Measurements from ENCODE around the gene C17orf113. TPM values are rescaled to one million over a fixed set of nuclear protein-coding genes. Genes with fewer than 3 reads are reported as not detected.
A peak's percentile ranks its signal among the peaks of the same experiment; 100 is the strongest.
"Not testable (repeated sequence)": the region's sequence is repeated elsewhere in the genome, so short reads cannot be mapped to it uniquely, and the experiment has no call there.

Gene C17orf113
- total RNA-seq, 1 donor from 2014 or later = 3.7 TPM

GRCh38 chr17:42016411-42016831 lies 34.0 kb downstream of the C17orf113 start:
- DNase-seq = no peak

GRCh38 chr17:42013740-42014139 lies 36.7 kb downstream of the C17orf113 start:
- not testable (repeated sequence) for DNase-seq

- not testable (repeated sequence) for DNase-seq
Measured at GRCh38 chr17:42012363-42012762, 38.0 kb downstream of the C17orf113 start.

GRCh38 chr17:42010898-42011516 lies 39.4 kb downstream of the C17orf113 start:
- DNase-seq = no peak

- not testable (repeated sequence) for DNase-seq
Measured at GRCh38 chr17:42010266-42010680, 40.1 kb downstream of the C17orf113 start.

- peak; percentile 27 for DNase-seq
Measured at GRCh38 chr17:42009170-42009569, 41.2 kb downstream of the C17orf113 start.

- DNase-seq = no peak
Measured at GRCh38 chr17:42005166-42005565, 45.2 kb downstream of the C17orf113 start.

GRCh38 chr17:42002792-42003301 lies 47.6 kb downstream of the C17orf113 start:
- no peak for DNase-seq

GRCh38 chr17:42002175-42002791 lies 48.1 kb downstream of the C17orf113 start:
- DNase-seq = no peak

GRCh38 chr17:42001729-42002128 lies 48.7 kb downstream of the C17orf113 start:
- DNase-seq = no peak

- DNase-seq = no peak
Measured at GRCh38 chr17:42000413-42001133, 49.8 kb downstream of the C17orf113 start.

- DNase-seq = no peak
Measured at GRCh38 chr17:41998497-41998896, 51.9 kb downstream of the C17orf113 start.

GRCh38 chr17:41996855-41997164 lies 53.6 kb downstream of the C17orf113 start:
- DNase-seq = no peak

GRCh38 chr17:41992576-41992975 lies 57.8 kb downstream of the C17orf113 start:
- DNase-seq = peak; percentile 54

GRCh38 chr17:41989702-41990419 lies 60.5 kb downstream of the C17orf113 start:
- no peak for DNase-seq

- DNase-seq = no peak
Measured at GRCh38 chr17:41988418-41988817, 62.0 kb downstream of the C17orf113 start.

Other genes with a start within 250 kb of the C17orf113 start
- gene P3H4, start 238.7 kb downstream of the C17orf113 start, total RNA-seq = 10.3 TPM
- 11.2 TPM for gene FKBP10, start 237.6 kb downstream of the C17orf113 start, total RNA-seq
- gene NT5C3B, start 214.4 kb downstream of the C17orf113 start, total RNA-seq = 85.8 TPM
- gene KLHL10, start 212.8 kb downstream of the C17orf113 start, total RNA-seq = not detected
- 74.9 TPM for gene KLHL11, start 185.2 kb downstream of the C17orf113 start, total RNA-seq
- gene ACLY, start 131.7 kb downstream of the C17orf113 start, total RNA-seq = 118 TPM
- 1.6 TPM for gene ODAD4, start 120.0 kb downstream of the C17orf113 start, total RNA-seq
- 40.7 TPM for gene CNP, start 83.8 kb downstream of the C17orf113 start, total RNA-seq
- gene DNAJC7, start 33.2 kb downstream of the C17orf113 start, total RNA-seq = 78.0 TPM
- gene NKIRAS2, start 30.5 kb downstream of the C17orf113 start, total RNA-seq = 31.5 TPM
- gene ZNF385C, start 47.9 kb upstream of the C17orf113 start, total RNA-seq = 0.31 TPM
- gene DHX58, start 62.1 kb upstream of the C17orf113 start, total RNA-seq = 1.1 TPM
- 9.0 TPM for gene KAT2A, start 70.8 kb upstream of the C17orf113 start, total RNA-seq
- not detected for gene HSPB9, start 72.2 kb upstream of the C17orf113 start, total RNA-seq
- gene RAB5C, start 104.4 kb upstream of the C17orf113 start, total RNA-seq = 35.1 TPM
- 0.31 TPM for gene KCNH4, start 130.5 kb upstream of the C17orf113 start, total RNA-seq
- not detected for gene HCRT, start 134.9 kb upstream of the C17orf113 start, total RNA-seq
- 5.5 TPM for gene GHDC, start 143.9 kb upstream of the C17orf113 start, total RNA-seq
- 20.7 TPM for gene STAT5B, start 225.8 kb upstream of the C17orf113 start, total RNA-seq
- 1.4 TPM for gene STAT5A, start 237.9 kb upstream of the C17orf113 start, total RNA-seq

Measured in occipital lobe (tissue), 2 donors.